NCI-H345 (cell line): Measurements from ENCODE around the gene WNT3A.
A peak's percentile ranks its signal among the peaks of the same experiment; 100 is the strongest.

Source experiments
- DNase-seq: peaks from one replicate; lab custom pipeline; 2025; lab: John Stamatoyannopoulos, UW

Gene WNT3A

GRCh38 chr1:228070173-228070572 is 63.4 kb downstream of the WNT3A start:
- no peak for DNase-seq

- DNase-seq = no peak
These were observed 64.1 kb downstream of the WNT3A start for GRCh38 chr1:228070851-228071250.

- no peak for DNase-seq
These were observed 65.2 kb downstream of the WNT3A start for GRCh38 chr1:228071839-228072657.

GRCh38 chr1:228072658-228073043 is 65.9 kb downstream of the WNT3A start:
- DNase-seq = no peak

GRCh38 chr1:228073061-228073856 is 66.5 kb downstream of the WNT3A start:
- DNase-seq = no peak

- DNase-seq = no peak
These were observed 67.2 kb downstream of the WNT3A start for GRCh38 chr1:228073857-228074545.

- no peak for DNase-seq
These were observed 68.3 kb downstream of the WNT3A start for GRCh38 chr1:228074954-228075730.

GRCh38 chr1:228075801-228076271 is 69.0 kb downstream of the WNT3A start:
- no peak for DNase-seq

- no peak for DNase-seq
These were observed 70.1 kb downstream of the WNT3A start for GRCh38 chr1:228076796-228077430.

- DNase-seq = no peak
These were observed 71.0 kb downstream of the WNT3A start for GRCh38 chr1:228077565-228078330.

- DNase-seq = no peak
These were observed 72.2 kb downstream of the WNT3A start for GRCh38 chr1:228079013-228079412.

GRCh38 chr1:228079601-228080263 is 72.9 kb downstream of the WNT3A start:
- DNase-seq = no peak

GRCh38 chr1:228081144-228081543 is 74.3 kb downstream of the WNT3A start:
- no peak for DNase-seq

GRCh38 chr1:228081578-228082213 is 74.9 kb downstream of the WNT3A start:
- DNase-seq = no peak

GRCh38 chr1:228082214-228082917 is 75.6 kb downstream of the WNT3A start, which contains the start of gene ARF1:
Gene ARF1, plus strand, starts transcription at chr1:228082708. Its CDS starts 14,407 bp downstream, at chr1:228097115.
- DNase-seq = peak; percentile 95

- peak; percentile 25 for DNase-seq
These were observed 76.4 kb downstream of the WNT3A start for GRCh38 chr1:228082918-228083870.

GRCh38 chr1:228083871-228084278 is 77.1 kb downstream of the WNT3A start:
- DNase-seq = no peak
